GM12878 (cell line): ENCODE data around the gene NEK5. TPM values are rescaled to one million over a fixed set of nuclear protein-coding genes. Genes with fewer than 3 reads are reported as not detected.

Source experiments
- ATAC-seq: fragments of 200-7000 bp; cut with Tn5 transposase; 3 replicates; pipeline ENCODE4 v1.9.1; 2020; ENCODE audit warnings: mild to moderate bottlenecking, moderate library complexity
- BruUV-seq: library from RNA; stranded (reverse); fragments of 400-500 nt; replicated peaks from 2 replicates; lab custom pipeline; 2021; lab: Mats Ljungman, UMichigan
- CTCF ChIA-PET: fragments of 300-600 bp; sonication (Branson Sonifier 250); formaldehyde crosslinking; extraction: SDS; loops from one replicate; lab custom pipeline; 2021; ENCODE audit warnings: inconsistent platforms; lab: Yijun Ruan, JAX
- POLR2A ChIA-PET: fragments of 350-600 bp; formaldehyde crosslinking; extraction: SDS; loops from one replicate; lab custom pipeline; 2021; ENCODE audit warnings: inconsistent platforms; lab: Charles Lee
- RAD21 ChIA-PET: fragments of 300-600 bp; sonication (Branson Sonifier 250); formaldehyde crosslinking; loops from one replicate; lab custom pipeline; 2023; ENCODE audit warnings: antibody characterized with exemption; ENCODE audit not compliant: unreplicated experiment; lab: Charles Lee
- SMC1A ChIA-PET: fragments of 300-600 bp; sonication (Branson Sonifier 250); formaldehyde crosslinking; loops from one replicate; lab custom pipeline; 2023; ENCODE audit not compliant: unreplicated experiment, uncharacterized antibody; lab: Charles Lee
- DNase-seq: peaks from one replicate; pipeline ENCODE4 v3.0.0-alpha.2; 2011; ENCODE audit warnings: low read depth, low spot score
- FAIRE-seq: peaks from 3 replicates; lab custom pipeline; 2011; peaks lifted over from hg19 to GRCh38; lab: Jason Lieb, UNC
- H2AFZ ChIP-seq: 2 replicates; pipeline ENCODE4 v1.6.0; 2011; ENCODE audit warnings: low read depth, low read length, control low read depth; ENCODE audit not compliant: control insufficient read depth
- H3K27ac ChIP-seq: 2 replicates; pipeline ENCODE4 v1.5.1; 2011; ENCODE audit warnings: control low read depth; ENCODE audit not compliant: control insufficient read depth, insufficient read depth
- H3K27me3 ChIP-seq, 2 experiments: replicated peaks in 1 of 2; 2 replicates each; pipeline versions ENCODE4 v1.6.0 to v1.6.1; 2011; ENCODE audit warnings: low read length in 1 of 2; ENCODE audit not compliant: control insufficient read depth in 2 of 2, insufficient read depth in 2 of 2
- H3K36me3 ChIP-seq, 2 experiments: 2 replicates each; pipeline ENCODE4 v1.5.1; 2011; ENCODE audit warnings: low read length in 1 of 2; ENCODE audit not compliant: control insufficient read depth in 2 of 2, insufficient read depth in 2 of 2
- H3K4me1 ChIP-seq: 2 replicates; pipeline ENCODE4 v1.6.1; 2011; ENCODE audit warnings: mild to moderate bottlenecking, low read length, moderate library complexity, mixed read lengths; ENCODE audit not compliant: control insufficient read depth, insufficient read depth
- H3K4me2 ChIP-seq: 2 replicates; pipeline ENCODE4 v1.6.0; 2011; ENCODE audit warnings: control low read depth; ENCODE audit not compliant: control insufficient read depth, insufficient read depth
- H3K4me3 ChIP-seq: fragments of 200-600 bp; sonication (generic); 2 replicates; pipeline ENCODE4 v1.5.1; 2016
- H3K79me2 ChIP-seq: 2 replicates; pipeline ENCODE4 v1.6.0; 2011; ENCODE audit warnings: low read length; ENCODE audit not compliant: control insufficient read depth, insufficient read depth
- H3K9ac ChIP-seq: 2 replicates; pipeline ENCODE4 v1.8.0; 2011; ENCODE audit warnings: low read length, control low read depth, mixed read lengths; ENCODE audit not compliant: control insufficient read depth, insufficient read depth
- H3K9me3 ChIP-seq: replicated peaks from 3 replicates; pipeline ENCODE4 v1.5.1; 2011; ENCODE audit warnings: mild to moderate bottlenecking, low read length; ENCODE audit not compliant: control insufficient read depth, insufficient read depth
- H4K20me1 ChIP-seq: 2 replicates; pipeline ENCODE4 v1.6.0; 2011; ENCODE audit not compliant: control insufficient read depth, insufficient read depth
- CBX5 ChIP-seq: sonication (generic); IDR thresholded peaks from 2 replicates; pipeline ENCODE4 v1.6.1; 2016; ENCODE audit warnings: low read depth, moderate library complexity, mild to moderate bottlenecking, inconsistent platforms
- NFXL1 ChIP-seq: fragments of 450-650 bp; IDR thresholded peaks from 2 replicates; pipeline ENCODE4 v1.6.1; 2017; ENCODE audit warnings: antibody characterized with exemption, mild to moderate bottlenecking, borderline replicate concordance
- NR2C1 ChIP-seq: fragments of 450-650 bp; IDR thresholded peaks from 2 replicates; pipeline ENCODE4 v1.6.1; 2017; ENCODE audit warnings: antibody characterized with exemption, mild to moderate bottlenecking, moderate library complexity
- REST ChIP-seq: IDR thresholded peaks from 2 replicates; pipeline ENCODE4 v1.6.1; 2012; ENCODE audit warnings: mild to moderate bottlenecking, low read depth, low read length
- SMAD1 ChIP-seq: fragments of 450-650 bp; IDR thresholded peaks from 2 replicates; pipeline ENCODE4 v1.6.1; 2018; ENCODE audit warnings: mild to moderate bottlenecking, low read depth; ENCODE audit not compliant: partially characterized antibody
- ZBTB11 ChIP-seq: fragments of 450-650 bp; formaldehyde crosslinking; IDR thresholded peaks from 2 replicates; pipeline ENCODE4 v1.5.0; 2022; ENCODE audit warnings: mild to moderate bottlenecking, missing genetic modification characterization
- ZNF274 ChIP-seq: IDR thresholded peaks from one replicate; pipeline ENCODE4 v1.8.0; 2011; ENCODE audit not compliant: insufficient read length, insufficient read depth
- WGBS: methylation state at CpG from one replicate; pipeline ENCODE4 v1.1.6; 2016; ENCODE audit warnings: low lambda C conversion rate; ENCODE audit not compliant: insufficient replicate concordance, insufficient coverage; ENCODE audit errors: missing lambda C conversion rate; 5-methylcytosine and 5-hydroxymethylcytosine counted together
- in situ Hi-C: fragments of 300-500 bp; cut with MboI; formaldehyde crosslinking; loops from 9 replicates; pipeline ENCODE4 v1.14.3; 2018; ENCODE audit warnings: mixed read lengths
- intact Hi-C: fragments of 100-400 bp; cut with micrococcal nuclease; formaldehyde crosslinking; loops from one replicate; pipeline ENCODE4 v1.14.2; 2022; ENCODE audit not compliant: unreplicated experiment
- polyA plus RNA-seq, 11 experiments: library from polyadenylated mRNA; depleted of rRNA in 4 of 11; unstranded in 6 of 11; stranded (reverse) in 5 of 11; fragments of >200 nt; fragmentation: Nextera tagmentation in 4 of 11; fragmentation: Illumina TruSeq in 1 of 11; extraction: Ambion mirVana in 4 of 11; extraction: Trizol in 1 of 11; gene quantifications; 1 replicate in 1 of 11; 2 replicates in 10 of 11; pipeline versions ENCODE4 v1.2.1 to v1.2.3, GENCODE V29; 2011 to 2016; ENCODE audit warnings: inconsistent platforms in 2 of 11, missing spikeins in 2 of 11, low read depth in 1 of 11
- total RNA-seq, 4 experiments: library from RNA; depleted of rRNA in 3 of 4; stranded (reverse); fragments of >200 nt in 3 of 4; fragmentation: Illumina TruSeq in 1 of 4; extraction: Trizol in 1 of 4; gene quantifications; 2 replicates each; pipeline versions ENCODE4 v1.2.1 to v1.2.3, GENCODE V29; 2013 to 2021

The NEK5 gene
- total and polyA plus RNA-seq, 10 of the 15 experiments (the other 5 are each of a cell fraction or from before 2014, with no cell fraction given), result 0.04 to 0.32 (median 0.20) TPM; not detected in 6

GRCh38 chr13:52027832-52028231, 101.0 kb downstream of the NEK5 start:
- Histone ChIP-seq H3K79me2 (no peaks in the 10 kb centered on the region), H2AFZ (no peak overlapping the region), H3K4me1 (no peaks in the 10 kb centered on the region), H3K27ac (no peak overlapping the region), H3K9me3 (no peaks in the 10 kb centered on the region), H3K36me3 (peaks cover 1 to 3% of the 10 kb centered on the region in 2 experiments; a peak in 3 of 4 replicates), H3K27me3 (no peaks in the 10 kb centered on the region), H3K4me2 (no peak overlapping the region), H3K9ac (no peak overlapping the region), H3K4me3 (no peak overlapping the region), H4K20me1 (no peaks in the 10 kb centered on the region)
- 100% methylated on average over 1 of the region's 1 CpG for WGBS
- no peak for TF ChIP-seq NR2C1
- no peak for TF ChIP-seq ZBTB11 (CRISPR knock-in tag)
- TF ChIP-seq CBX5, result no peak
- no peak for TF ChIP-seq SMAD1
- TF ChIP-seq REST, result no peak
- no peak for TF ChIP-seq ZNF274
- no peak for TF ChIP-seq NFXL1
- DNase-seq (no peak), ATAC-seq (no peak), FAIRE-seq (no peak)
- ChIA-PET SMC1A (no interaction called here), POLR2A (interaction anchor here (0.6 kb wide), 1 partner anchor 64 kb away, joined by 4 read pairs; no protein-coding TSS in a partner anchor), RAD21 (no interaction called here), CTCF (interaction anchor here (0.7 to 1.6 kb wide), 2 partner anchors 76 to 738 kb away, joined by 3 read pairs; no protein-coding TSS in a partner anchor)
- BruUV-seq, result no TSS peak
- in situ Hi-C loops (no loop called here), intact Hi-C loops (no loop called here)
